NB4 (cell line): ENCODE results near the gene TNS2.

ENCODE experiments used
- CTCF ChIP-seq: IDR thresholded peaks from one replicate; pipeline ENCODE4 v1.5.1; 2012; ENCODE audit warnings: low read depth, low read length
- MAX ChIP-seq: IDR thresholded peaks from 2 replicates; pipeline ENCODE4 v1.6.1; 2011; ENCODE audit warnings: low read depth, low read length
- POLR2A ChIP-seq: IDR thresholded peaks from 2 replicates; pipeline ENCODE4 v1.6.1; 2011; ENCODE audit warnings: mild to moderate bottlenecking; ENCODE audit not compliant: insufficient read length; ENCODE audit errors: extremely low read depth

- no peak for TF ChIP-seq CTCF
- no peak for TF ChIP-seq POLR2A
- no peak for TF ChIP-seq MAX
Observed at GRCh38 chr12:53067074-53067992, 17.5 kb downstream of the TNS2 start.
